ENCODE results near the gene PRKN. TPM values are rescaled to one million over a fixed set of nuclear protein-coding genes. Genes with fewer than 3 reads are reported as not detected.

The PRKN gene
- total RNA-seq, 1 experiment from 2014 or later = 0.34 TPM

GRCh38 chr6:162591517-162591916 is 136.0 kb downstream of the PRKN start:
- H3K4me1 Mint-ChIP-seq (ENCODE audit: low read depth, unreplicated experiment) = no peaks in the 10 kb centered on the region

GRCh38 chr6:162581988-162582780 is 145.4 kb downstream of the PRKN start:
- no peaks in the 10 kb centered on the region for H3K4me1 ChIP-seq
- Mint-ChIP-seq H3K9me3 (ENCODE audit: unreplicated experiment) (no peaks in the 10 kb centered on the region), H3K4me3 (ENCODE audit: unreplicated experiment) (no peak overlapping the region), H3K36me3 (ENCODE audit: insufficient read depth, unreplicated experiment) (no peaks in the 10 kb centered on the region), H3K4me1 (ENCODE audit: low read depth, unreplicated experiment) (no peaks in the 10 kb centered on the region), H3K27ac (ENCODE audit: unreplicated experiment) (no peak overlapping the region), H3K27me3 (ENCODE audit: insufficient read depth, unreplicated experiment) (peaks cover 4% of the 10 kb centered on the region)
- TF ChIP-seq CTCF (IDR thresholded peaks at IDR 0.05; ENCODE audit: insufficient read depth in 1 of 2, low read depth in 1 of 2, low read length in 1 of 2, severe bottlenecking in 1 of 2, unreplicated experiment in 1 of 2) = no peak
- DNase-seq = no peak
- no peaks in the 10 kb centered on the region for H3K9me3 ChIP-seq
- no TSS peak for BruUV-seq (replicated peaks)
- ChIA-PET CTCF (no interaction called here), POLR2A (no interaction called here)
- H3K36me3 ChIP-seq (ENCODE audit: control insufficient read depth, insufficient read depth, low read length) = no peaks in the 10 kb centered on the region
- H3K27me3 ChIP-seq (replicated peaks; ENCODE audit: control insufficient read depth, insufficient read depth, low read length) = no peaks in the 10 kb centered on the region
- no peak overlapping the region for H3K4me3 ChIP-seq (ENCODE audit: low read depth, low read length)
- intact Hi-C loops (cut with micrococcal nuclease; ENCODE audit: unreplicated experiment) = no loop called here

More at GRCh38 chr6:162591517-162591916, 136.0 kb downstream of the PRKN start:
- no peak for TF ChIP-seq CTCF (IDR thresholded peaks at IDR 0.05; ENCODE audit: insufficient read depth in 1 of 2, low read depth in 1 of 2, low read length in 1 of 2, severe bottlenecking in 1 of 2, unreplicated experiment in 1 of 2)
- ChIA-PET POLR2A (no interaction called here), CTCF (no interaction called here)
- no peaks in the 10 kb centered on the region for H3K9me3 Mint-ChIP-seq (ENCODE audit: unreplicated experiment)
- BruUV-seq (replicated peaks) = no TSS peak
- H3K27ac Mint-ChIP-seq (ENCODE audit: unreplicated experiment) = no peak overlapping the region
- Histone ChIP-seq H3K9me3 (no peaks in the 10 kb centered on the region), H3K27me3 (replicated peaks; ENCODE audit: control insufficient read depth, insufficient read depth, low read length) (no peaks in the 10 kb centered on the region), H3K4me3 (ENCODE audit: low read depth, low read length) (no peak overlapping the region), H3K36me3 (ENCODE audit: control insufficient read depth, insufficient read depth, low read length) (no peaks in the 10 kb centered on the region), H3K4me1 (no peaks in the 10 kb centered on the region)
- no peak for DNase-seq
- H3K36me3 Mint-ChIP-seq (ENCODE audit: insufficient read depth, unreplicated experiment) = no peaks in the 10 kb centered on the region
- intact Hi-C loops (cut with micrococcal nuclease; ENCODE audit: unreplicated experiment) = no loop called here
- no peaks in the 10 kb centered on the region for H3K27me3 Mint-ChIP-seq (ENCODE audit: insufficient read depth, unreplicated experiment)
- H3K4me3 Mint-ChIP-seq (ENCODE audit: unreplicated experiment) = no peak overlapping the region

- CTCF ChIA-PET = no interaction called here
These were observed 146.9 kb downstream of the PRKN start for GRCh38 chr6:162580619-162581018.

More at GRCh38 chr6:162580619-162581018, 146.9 kb downstream of the PRKN start:
- Histone ChIP-seq H3K9me3 (no peaks in the 10 kb centered on the region), H3K4me3 (ENCODE audit: low read depth, low read length) (no peak overlapping the region), H3K4me1 (no peaks in the 10 kb centered on the region), H3K27me3 (replicated peaks; ENCODE audit: control insufficient read depth, insufficient read depth, low read length) (no peaks in the 10 kb centered on the region), H3K36me3 (ENCODE audit: control insufficient read depth, insufficient read depth, low read length) (no peaks in the 10 kb centered on the region)
- DNase-seq = no peak
- TF ChIP-seq CTCF (IDR thresholded peaks at IDR 0.05; ENCODE audit: insufficient read depth in 1 of 2, low read depth in 1 of 2, low read length in 1 of 2, severe bottlenecking in 1 of 2, unreplicated experiment in 1 of 2) = no peak
- H3K9me3 Mint-ChIP-seq (ENCODE audit: unreplicated experiment) = no peaks in the 10 kb centered on the region
- no peak overlapping the region for H3K4me3 Mint-ChIP-seq (ENCODE audit: unreplicated experiment)
- POLR2A ChIA-PET = no interaction called here
- H3K4me1 Mint-ChIP-seq (ENCODE audit: low read depth, unreplicated experiment) = no peaks in the 10 kb centered on the region
- no peak overlapping the region for H3K27ac Mint-ChIP-seq (ENCODE audit: unreplicated experiment)
- no peaks in the 10 kb centered on the region for H3K36me3 Mint-ChIP-seq (ENCODE audit: insufficient read depth, unreplicated experiment)
- BruUV-seq (replicated peaks) = no TSS peak
- intact Hi-C loops (cut with micrococcal nuclease; ENCODE audit: unreplicated experiment) = no loop called here
- peaks cover 4% of the 10 kb centered on the region for H3K27me3 Mint-ChIP-seq (ENCODE audit: insufficient read depth, unreplicated experiment)
